MCF 10A (cell line): ENCODE results near the gene PNRC2. TPM values are rescaled to one million over a fixed set of nuclear protein-coding genes. Genes with fewer than 3 reads are reported as not detected.
"Not testable (repeated sequence)": the region's sequence is repeated elsewhere in the genome, so short reads cannot be mapped to it uniquely, and the experiment has no call there.

Experiments used
- BruUV-seq: library from RNA; stranded (reverse); fragments of 400-500 nt; replicated peaks from 2 replicates; lab custom pipeline; 2021; lab: Mats Ljungman, UMichigan
- CTCF ChIA-PET: fragments of 300-600 bp; sonication (Branson Sonifier 250); formaldehyde crosslinking; extraction: SDS; loops from one replicate; lab custom pipeline; 2021; ENCODE audit warnings: antibody characterized with exemption, inconsistent platforms; lab: Yijun Ruan, JAX
- POLR2A ChIA-PET: fragments of 300-600, 350-650 bp; sonication (Branson Sonifier 250); formaldehyde crosslinking; extraction: SDS; loops from one replicate; lab custom pipeline; 2020; ENCODE audit warnings: antibody characterized with exemption, inconsistent platforms; lab: Yijun Ruan, JAX
- DNase-seq: peaks from one replicate; pipeline ENCODE4 v3.0.0-alpha.2; 2018; ENCODE audit not compliant: unreplicated experiment
- H3K27ac Mint-ChIP-seq: one replicate; pipeline ENCODE4 v1.8.0; 2022; ENCODE audit warnings: mild to moderate bottlenecking, low read depth, mixed read lengths; ENCODE audit not compliant: unreplicated experiment
- H3K27me3 Mint-ChIP-seq: one replicate; pipeline ENCODE4 v1.8.0; 2022; ENCODE audit warnings: mixed read lengths; ENCODE audit not compliant: insufficient read depth, unreplicated experiment
- H3K36me3 Mint-ChIP-seq: one replicate; pipeline ENCODE4 v1.8.0; 2022; ENCODE audit warnings: mild to moderate bottlenecking, moderate library complexity, mixed read lengths; ENCODE audit not compliant: insufficient read depth, unreplicated experiment
- H3K4me1 Mint-ChIP-seq: one replicate; pipeline ENCODE4 v1.8.0; 2022; ENCODE audit warnings: mixed read lengths; ENCODE audit not compliant: insufficient read depth, unreplicated experiment
- H3K4me3 Mint-ChIP-seq: one replicate; pipeline ENCODE4 v1.8.0; 2022; ENCODE audit warnings: mild to moderate bottlenecking, moderate library complexity, mixed read lengths; ENCODE audit not compliant: unreplicated experiment
- H3K9me3 Mint-ChIP-seq: one replicate; pipeline ENCODE4 v1.8.0; 2022; ENCODE audit warnings: mixed read lengths; ENCODE audit not compliant: unreplicated experiment
- intact Hi-C: fragments of 100-400 bp; cut with micrococcal nuclease; formaldehyde crosslinking; loops from 2 replicates; pipeline ENCODE4 v1.14.1; 2022
- total RNA-seq: library from RNA; stranded (reverse); gene quantifications from 2 replicates; pipeline ENCODE4 v1.2.3, GENCODE V29; 2022
- TF ChIP-seq, protein P1 (sequence below): fragments of 200-600 bp; IDR thresholded peaks from one replicate; pipeline ENCODE4 v1.8.0; 2022; ENCODE audit warnings: antibody characterized with exemption, mild to moderate bottlenecking; ENCODE audit not compliant: unreplicated experiment

The PNRC2 gene
- total RNA-seq, 1 experiment from 2014 or later: 115 TPM

DNA sequence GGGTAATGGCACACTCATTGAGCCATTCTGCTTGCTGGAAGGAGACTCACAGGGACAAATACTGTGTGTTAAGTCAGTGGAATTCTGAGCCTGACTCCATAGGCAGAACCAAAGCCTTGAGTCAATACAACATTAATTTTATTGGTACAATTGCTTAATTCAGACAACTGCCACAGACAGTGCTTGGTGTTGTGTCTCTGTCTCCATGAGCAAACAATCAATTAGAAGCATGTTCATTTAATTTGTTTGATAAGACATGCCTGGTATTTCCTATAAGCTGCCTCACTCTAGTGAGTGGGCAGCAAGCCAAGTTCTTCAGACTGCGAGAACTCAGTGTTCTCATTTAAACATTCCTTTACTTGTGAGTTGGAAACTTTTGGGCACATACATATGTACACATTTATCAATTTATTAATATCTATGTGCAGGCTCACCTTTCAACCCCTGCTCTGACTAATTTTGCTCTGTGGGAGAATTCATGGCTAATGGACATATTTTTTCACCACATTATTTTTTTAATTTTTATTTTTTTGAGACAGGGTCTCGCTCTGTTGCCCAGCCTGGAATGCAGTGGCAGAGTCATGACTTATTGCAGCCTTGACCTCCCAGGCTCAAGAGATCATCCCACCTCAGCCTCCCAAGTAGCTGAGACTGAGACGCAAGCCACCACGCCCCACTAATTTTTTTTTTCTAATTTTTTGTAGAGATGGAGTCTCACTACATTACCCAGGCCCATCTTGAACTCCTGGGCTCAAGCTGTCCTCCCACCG lies 25.0 kb downstream of the PNRC2 start:
- H3K4me3 Mint-ChIP-seq: no peak overlapping the region
- DNase-seq: peak; percentile 77
- H3K27ac Mint-ChIP-seq: peak overlapping the region; percentile 88
- ChIA-PET POLR2A (interaction anchor here (0.6 to 2.0 kb wide), 9 partner anchors 9 to 135 kb away, joined by 3 to 13 read pairs (median 4); no protein-coding TSS in a partner anchor), CTCF (interaction anchor here (0.7 to 1.0 kb wide), 2 partner anchors 43 to 167 kb away, joined by 4 to 6 read pairs; no protein-coding TSS in a partner anchor)
- no peaks in the 10 kb centered on the region for H3K9me3 Mint-ChIP-seq
- no TSS peak for BruUV-seq
- no peaks in the 10 kb centered on the region for H3K36me3 Mint-ChIP-seq
- TF ChIP-seq, protein P1, sequence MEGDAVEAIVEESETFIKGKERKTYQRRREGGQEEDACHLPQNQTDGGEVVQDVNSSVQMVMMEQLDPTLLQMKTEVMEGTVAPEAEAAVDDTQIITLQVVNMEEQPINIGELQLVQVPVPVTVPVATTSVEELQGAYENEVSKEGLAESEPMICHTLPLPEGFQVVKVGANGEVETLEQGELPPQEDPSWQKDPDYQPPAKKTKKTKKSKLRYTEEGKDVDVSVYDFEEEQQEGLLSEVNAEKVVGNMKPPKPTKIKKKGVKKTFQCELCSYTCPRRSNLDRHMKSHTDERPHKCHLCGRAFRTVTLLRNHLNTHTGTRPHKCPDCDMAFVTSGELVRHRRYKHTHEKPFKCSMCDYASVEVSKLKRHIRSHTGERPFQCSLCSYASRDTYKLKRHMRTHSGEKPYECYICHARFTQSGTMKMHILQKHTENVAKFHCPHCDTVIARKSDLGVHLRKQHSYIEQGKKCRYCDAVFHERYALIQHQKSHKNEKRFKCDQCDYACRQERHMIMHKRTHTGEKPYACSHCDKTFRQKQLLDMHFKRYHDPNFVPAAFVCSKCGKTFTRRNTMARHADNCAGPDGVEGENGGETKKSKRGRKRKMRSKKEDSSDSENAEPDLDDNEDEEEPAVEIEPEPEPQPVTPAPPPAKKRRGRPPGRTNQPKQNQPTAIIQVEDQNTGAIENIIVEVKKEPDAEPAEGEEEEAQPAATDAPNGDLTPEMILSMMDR: no peak
- no peaks in the 10 kb centered on the region for H3K27me3 Mint-ChIP-seq
- intact Hi-C loops: no loop called here
- H3K4me1 Mint-ChIP-seq: peaks cover 7% of the 10 kb centered on the region

- BruUV-seq, H3K4me1 Mint-ChIP-seq, POLR2A ChIA-PET, H3K27me3 Mint-ChIP-seq, H3K9me3 Mint-ChIP-seq, H3K4me3 Mint-ChIP-seq, intact Hi-C loops, DNase-seq, H3K36me3 Mint-ChIP-seq, H3K27ac Mint-ChIP-seq: not testable (repeated sequence)
- CTCF ChIA-PET: interaction anchor here (1.4 kb wide), 1 partner anchor 41 kb away, joined by 10 read pairs; no protein-coding TSS in a partner anchor
Observed at GRCh38 chr1:23987038-23987437, 27.4 kb downstream of the PNRC2 start.

DNA sequence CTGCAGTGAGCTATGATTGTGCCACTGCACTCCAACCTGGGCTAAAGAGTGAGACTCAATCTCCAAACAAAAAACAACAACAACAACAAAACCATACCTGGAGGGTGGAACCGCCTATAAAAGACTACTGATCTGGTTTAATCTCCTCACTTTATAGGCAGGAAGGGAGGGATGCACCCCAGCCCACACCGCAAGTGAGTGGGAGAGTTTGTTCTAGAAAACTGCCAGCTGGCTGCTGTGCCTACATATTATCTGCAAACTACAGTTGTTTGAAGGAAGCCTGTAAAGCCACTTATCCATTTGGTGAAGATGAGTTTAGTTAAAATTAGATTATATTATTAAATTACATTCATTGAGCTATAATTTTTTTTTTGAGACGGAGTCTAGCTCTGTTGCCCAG lies 29.6 kb downstream of the PNRC2 start:
- POLR2A ChIA-PET: interaction anchor here (1.1 to 1.8 kb wide), 4 partner anchors 9 to 29 kb away, joined by 3 to 7 read pairs (median 4); partner anchors contain the start of genes PNRC2 and SRSF10
- no peaks in the 10 kb centered on the region for H3K36me3 Mint-ChIP-seq
- TF ChIP-seq, protein P1: no peak
- H3K9me3 Mint-ChIP-seq: no peaks in the 10 kb centered on the region
- H3K27ac Mint-ChIP-seq: no peak overlapping the region
- intact Hi-C loops: no loop called here
- no peaks in the 10 kb centered on the region for H3K27me3 Mint-ChIP-seq
- no TSS peak for BruUV-seq
- CTCF ChIA-PET: interaction anchor here (0.7 to 0.8 kb wide), 2 partner anchors 21 to 66 kb away, joined by 3 read pairs; no protein-coding TSS in a partner anchor
- no peak overlapping the region for H3K4me3 Mint-ChIP-seq
- peaks cover under 1% of the 10 kb centered on the region for H3K4me1 Mint-ChIP-seq
- no peak for DNase-seq

GRCh38 chr1:23992011-23992410 lies 32.4 kb downstream of the PNRC2 start:
- H3K4me3 Mint-ChIP-seq, H3K4me1 Mint-ChIP-seq, BruUV-seq, intact Hi-C loops, H3K36me3 Mint-ChIP-seq, H3K27ac Mint-ChIP-seq, H3K27me3 Mint-ChIP-seq, H3K9me3 Mint-ChIP-seq, DNase-seq: not testable (repeated sequence)
- ChIA-PET POLR2A (interaction anchor here (1.0 kb wide), 1 partner anchor 9 kb away, joined by 3 read pairs; no protein-coding TSS in a partner anchor), CTCF (interaction anchor here (0.6 kb wide), 2 partner anchors 9 to 11 kb away, joined by 3 to 4 read pairs; no protein-coding TSS in a partner anchor)

GRCh38 chr1:23995431-23995837 lies 35.8 kb downstream of the PNRC2 start:
- ChIA-PET POLR2A (interaction anchor here (1.1 kb wide), 1 partner anchor 14 kb away, joined by 4 read pairs; no protein-coding TSS in a partner anchor), CTCF (interaction anchor here (0.6 kb wide), 1 partner anchor 24 kb away, joined by 3 read pairs; no protein-coding TSS in a partner anchor)
- no peak overlapping the region for H3K4me3 Mint-ChIP-seq
- no TSS peak for BruUV-seq
- no peaks in the 10 kb centered on the region for H3K27me3 Mint-ChIP-seq
- H3K36me3 Mint-ChIP-seq: no peaks in the 10 kb centered on the region
- TF ChIP-seq, protein P1: no peak
- H3K9me3 Mint-ChIP-seq: no peaks in the 10 kb centered on the region
- H3K27ac Mint-ChIP-seq: no peak overlapping the region
- no peak for DNase-seq
- intact Hi-C loops: no loop called here
- peaks cover 5% of the 10 kb centered on the region for H3K4me1 Mint-ChIP-seq
